Keratinocyte (primary cell): Measurements from ENCODE around the gene FOCAD. TPM values are rescaled to one million over a fixed set of nuclear protein-coding genes. Genes with fewer than 3 reads are reported as not detected.

Source experiments
- DNase-seq: peaks from one replicate; pipeline ENCODE4 v3.0.0-alpha.2; 2011; ENCODE audit warnings: low read depth, missing footprints, low spot score
- FAIRE-seq: peaks from 2 replicates; lab custom pipeline; 2011; peaks lifted over from hg19 to GRCh38; lab: Jason Lieb, UNC
- H2AFZ ChIP-seq: 2 replicates; pipeline ENCODE4 v1.6.0; 2012; ENCODE audit warnings: low read length, control low read depth, inconsistent platforms; ENCODE audit not compliant: control insufficient read depth
- H3K27ac ChIP-seq: 2 replicates; pipeline ENCODE4 v1.5.1; 2011; ENCODE audit warnings: low read length; ENCODE audit not compliant: control insufficient read depth, insufficient read depth
- H3K27me3 ChIP-seq: 3 replicates; pipeline ENCODE4 v1.6.0; 2011; ENCODE audit warnings: low read length; ENCODE audit not compliant: control insufficient read depth, insufficient read depth; ENCODE audit errors: extremely low read depth
- H3K36me3 ChIP-seq, 2 experiments: 2 replicates in 1 of 2; 3 replicates in 1 of 2; pipeline ENCODE4 v1.5.1; 2011; ENCODE audit warnings: low read length in 2 of 2, mild to moderate bottlenecking in 1 of 2; ENCODE audit not compliant: control insufficient read depth in 2 of 2, insufficient read depth in 2 of 2; ENCODE audit errors: extremely low read depth in 1 of 2
- H3K4me1 ChIP-seq: 3 replicates; pipeline ENCODE4 v1.5.1; 2011; ENCODE audit warnings: low read length; ENCODE audit not compliant: control insufficient read depth, insufficient read depth; ENCODE audit errors: extremely low read depth
- H3K4me2 ChIP-seq: 3 replicates; pipeline ENCODE4 v1.6.0; 2011; ENCODE audit warnings: low read depth, low read length; ENCODE audit not compliant: control insufficient read depth, insufficient read depth; ENCODE audit errors: extremely low read depth
- H3K4me3 ChIP-seq, 3 experiments: fragments of 200-600 bp in 1 of 3; sonication (generic) in 1 of 3; 2 replicates in 2 of 3; 3 replicates in 1 of 3; pipeline ENCODE4 v1.5.1; 2011 to 2016; ENCODE audit warnings: low read length in 3 of 3, mild to moderate bottlenecking in 3 of 3, control low read depth in 2 of 3, inconsistent platforms in 1 of 3, low read depth in 1 of 3, mixed read lengths in 1 of 3, mixed run types in 1 of 3, moderate library complexity in 1 of 3; ENCODE audit not compliant: control insufficient read depth in 2 of 3, insufficient read depth in 2 of 3; ENCODE audit errors: extremely low read depth in 1 of 3
- H3K79me2 ChIP-seq: 2 replicates; pipeline ENCODE4 v1.6.0; 2012; ENCODE audit warnings: low read length; ENCODE audit not compliant: control insufficient read depth, insufficient read depth
- H3K9ac ChIP-seq: 3 replicates; pipeline ENCODE4 v1.6.0; 2011; ENCODE audit warnings: low read length; ENCODE audit not compliant: control insufficient read depth, insufficient read depth; ENCODE audit errors: extremely low read depth
- H3K9me1 ChIP-seq: 3 replicates; pipeline ENCODE4 v1.6.0; 2011; ENCODE audit warnings: low read length; ENCODE audit not compliant: control insufficient read depth, insufficient read depth; ENCODE audit errors: extremely low read depth
- H3K9me3 ChIP-seq: 2 replicates; pipeline ENCODE4 v1.5.1; 2012; ENCODE audit warnings: low read depth, low read length; ENCODE audit not compliant: control insufficient read depth
- H4K20me1 ChIP-seq: 3 replicates; pipeline ENCODE4 v1.6.0; 2011; ENCODE audit warnings: low read length; ENCODE audit not compliant: control insufficient read depth, insufficient read depth; ENCODE audit errors: extremely low read depth
- CTCF ChIP-seq, 3 experiments: IDR thresholded peaks in 1 of 3; conservative IDR thresholded peaks in 1 of 3; optimal IDR thresholded peaks in 1 of 3; 2 replicates in 2 of 3; 3 replicates in 1 of 3; pipeline versions ENCODE3 to v1.5.1; 2011; ENCODE audit warnings: low read length in 3 of 3, mild to moderate bottlenecking in 3 of 3, moderate library complexity in 2 of 3, control low read depth in 1 of 3, inconsistent platforms in 1 of 3; ENCODE audit not compliant: insufficient read depth in 2 of 3; ENCODE audit errors: extremely low read depth in 1 of 3
- EZH2 ChIP-seq: IDR thresholded peaks from one replicate; pipeline ENCODE4 v1.6.1; 2012; ENCODE audit warnings: inconsistent platforms, mild to moderate bottlenecking, low read length, moderate library complexity
- dilution Hi-C: fragments of 300-500 bp; cut with MboI; formaldehyde crosslinking; loops from one replicate; pipeline ENCODE4 v1.7.0; 2020; ENCODE audit warnings: low sequenced_read_pairs; ENCODE audit not compliant: extremely low pct_ligation_motif_present
- polyA plus RNA-seq, 5 experiments: library from polyadenylated mRNA; depleted of rRNA in 3 of 5; stranded (reverse) in 3 of 5; stranded (forward) in 1 of 5; unstranded in 1 of 5; fragments of >200 nt; gene quantifications; 1 replicate in 1 of 5; 2 replicates in 3 of 5; 3 replicates in 1 of 5; pipeline versions ENCODE4 v1.2.1 to v1.2.3, GENCODE V29; 2011 to 2012; ENCODE audit warnings: missing spikeins in 2 of 5, low read depth in 1 of 5, low replicate concordance in 1 of 5

The FOCAD gene
- polyA plus RNA-seq, 1 donor (not counting 4 experiments of a cell fraction or from before 2014, with no cell fraction given) = 33.1 TPM

- H3K9me3 ChIP-seq = no peaks in the 10 kb centered on the region
- H3K9me1 ChIP-seq = no peaks in the 10 kb centered on the region
- peak overlapping the region; percentile 57 to 90 (median 86) for H3K4me3 ChIP-seq
- H3K4me2 ChIP-seq = peak overlapping the region; percentile 100
- peak overlapping the region; percentile 90 for H3K9ac ChIP-seq
- FAIRE-seq (no peak), DNase-seq (no peak)
- peaks cover 20% of the 10 kb centered on the region for H3K79me2 ChIP-seq
- dilution Hi-C loops = no loop called here
- H3K4me1 ChIP-seq = peaks cover 25% of the 10 kb centered on the region
- no peaks in the 10 kb centered on the region for H4K20me1 ChIP-seq
- peak overlapping the region; percentile 61 for H3K27ac ChIP-seq
- no peaks in the 10 kb centered on the region for H3K27me3 ChIP-seq
- TF ChIP-seq EZH2 = no peak
- no peak for TF ChIP-seq CTCF (optimal IDR thresholded peaks at IDR 0.05 in 1 of 3, IDR thresholded peaks at IDR 0.05 in 1 of 3, conservative IDR thresholded peaks at IDR 0.05 in 1 of 3; ENCODE audit: extremely low read depth in 1 of 3, insufficient read depth in 2 of 3, low read length in 3 of 3)
- no peaks in the 10 kb centered on the region for H3K36me3 ChIP-seq
- peak overlapping the region; percentile 89 for H2AFZ ChIP-seq
These were observed 566 bp upstream of the FOCAD start for GRCh38 chr9:20683351-20684034.

GRCh38 chr9:20684875-20685696, 1.0 kb downstream of the FOCAD start:
- no peaks in the 10 kb centered on the region for H4K20me1 ChIP-seq
- peak overlapping the region; percentile 89 for H3K27ac ChIP-seq
- peak overlapping the region; percentile 100 for H3K4me2 ChIP-seq
- H3K9me1 ChIP-seq = no peaks in the 10 kb centered on the region
- H3K79me2 ChIP-seq = peaks cover 28% of the 10 kb centered on the region
- H3K4me1 ChIP-seq = peaks cover 20% of the 10 kb centered on the region
- FAIRE-seq = no peak
- no peaks in the 10 kb centered on the region for H3K27me3 ChIP-seq
- TF ChIP-seq EZH2 (no peak), CTCF (optimal IDR thresholded peaks at IDR 0.05 in 1 of 3, IDR thresholded peaks at IDR 0.05 in 1 of 3, conservative IDR thresholded peaks at IDR 0.05 in 1 of 3; ENCODE audit: extremely low read depth in 1 of 3, insufficient read depth in 2 of 3, low read length in 3 of 3) (no peak)
- H2AFZ ChIP-seq = peak overlapping the region; percentile 88
- peak overlapping the region; percentile 90 for H3K9ac ChIP-seq
- H3K4me3 ChIP-seq = peak overlapping the region; percentile 57 to 90 (median 86)
- no peak for DNase-seq
- H3K9me3 ChIP-seq = no peaks in the 10 kb centered on the region
- dilution Hi-C loops = no loop called here
- no peaks in the 10 kb centered on the region for H3K36me3 ChIP-seq
